ENCODE results near the gene CPNE5. TPM values are rescaled to one million over a fixed set of nuclear protein-coding genes. Genes with fewer than 3 reads are reported as not detected.

Gene CPNE5
- total RNA-seq, 1 donor from 2014 or later: 0.58 TPM

DNA sequence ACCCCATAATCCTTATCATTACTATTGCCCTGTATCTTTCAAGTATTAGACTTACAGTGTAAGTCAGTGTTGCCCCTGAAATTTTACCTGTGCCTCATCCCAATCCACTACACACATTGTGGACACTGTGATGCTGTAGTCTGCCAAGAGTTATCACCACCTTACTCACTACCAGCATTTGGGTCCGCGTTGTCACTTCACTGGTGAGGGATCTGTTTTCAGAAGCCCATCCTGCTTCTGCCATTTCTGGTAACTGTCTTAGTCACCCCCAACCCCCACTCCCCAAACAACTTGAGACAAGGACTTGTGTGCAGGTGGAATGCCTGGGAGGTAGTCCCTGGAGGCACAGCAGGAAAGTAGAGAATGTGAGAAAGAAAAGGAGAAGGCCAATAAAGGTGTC, 147.6 kb downstream of the CPNE5 start:
- TF ChIP-seq, protein P1, sequence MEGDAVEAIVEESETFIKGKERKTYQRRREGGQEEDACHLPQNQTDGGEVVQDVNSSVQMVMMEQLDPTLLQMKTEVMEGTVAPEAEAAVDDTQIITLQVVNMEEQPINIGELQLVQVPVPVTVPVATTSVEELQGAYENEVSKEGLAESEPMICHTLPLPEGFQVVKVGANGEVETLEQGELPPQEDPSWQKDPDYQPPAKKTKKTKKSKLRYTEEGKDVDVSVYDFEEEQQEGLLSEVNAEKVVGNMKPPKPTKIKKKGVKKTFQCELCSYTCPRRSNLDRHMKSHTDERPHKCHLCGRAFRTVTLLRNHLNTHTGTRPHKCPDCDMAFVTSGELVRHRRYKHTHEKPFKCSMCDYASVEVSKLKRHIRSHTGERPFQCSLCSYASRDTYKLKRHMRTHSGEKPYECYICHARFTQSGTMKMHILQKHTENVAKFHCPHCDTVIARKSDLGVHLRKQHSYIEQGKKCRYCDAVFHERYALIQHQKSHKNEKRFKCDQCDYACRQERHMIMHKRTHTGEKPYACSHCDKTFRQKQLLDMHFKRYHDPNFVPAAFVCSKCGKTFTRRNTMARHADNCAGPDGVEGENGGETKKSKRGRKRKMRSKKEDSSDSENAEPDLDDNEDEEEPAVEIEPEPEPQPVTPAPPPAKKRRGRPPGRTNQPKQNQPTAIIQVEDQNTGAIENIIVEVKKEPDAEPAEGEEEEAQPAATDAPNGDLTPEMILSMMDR (conservative IDR thresholded peaks at IDR 0.05; ENCODE audit: low read depth, low read length): no peak
- DNase-seq (ENCODE audit: low read depth): no peak
- no peak overlapping the region for H3K4me3 ChIP-seq (ENCODE audit: low read depth, low read length)

DNA sequence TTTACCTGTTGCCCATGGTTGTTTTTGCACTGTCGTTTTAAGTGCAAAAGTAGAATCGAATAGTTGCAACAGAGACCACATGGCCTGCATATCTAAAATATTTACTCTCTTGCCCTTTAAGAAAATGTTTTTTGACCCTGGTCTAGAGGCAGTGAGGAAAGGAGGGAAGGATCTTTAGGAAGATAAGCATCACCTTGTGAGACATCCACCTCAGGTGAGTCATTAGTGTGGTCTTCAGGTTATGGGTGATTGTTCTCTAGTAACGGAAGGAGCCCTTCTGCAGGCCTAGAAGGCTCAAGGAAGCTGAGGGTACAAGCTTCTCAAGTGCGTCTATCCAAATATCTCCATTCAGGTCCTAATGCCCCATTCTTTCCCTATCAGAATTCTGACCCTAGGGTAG, 148.2 kb downstream of the CPNE5 start:
- DNase-seq (ENCODE audit: low read depth): no peak
- TF ChIP-seq, protein P1 (conservative IDR thresholded peaks at IDR 0.05; ENCODE audit: low read depth, low read length): no peak

More for the DNA sequence above, 148.2 kb downstream of the CPNE5 start:
- no peak overlapping the region for H3K4me3 ChIP-seq (ENCODE audit: low read depth, low read length)

Other genes starting within 250 kb of the CPNE5 start
- 453 and 700 TPM in 2 replicates for gene SRSF3, start 245.1 kb downstream of the CPNE5 start, total RNA-seq
- gene CDKN1A, start 160.7 kb downstream of the CPNE5 start, total RNA-seq: 208 and 427 TPM in 2 replicates
- under 0.01 TPM in 1 of 2 replicates, not detected in the other for gene RAB44, start 141.6 kb downstream of the CPNE5 start, total RNA-seq
- 26.6 and 76.6 TPM in 2 replicates for gene PPIL1, start 35.4 kb upstream of the CPNE5 start, total RNA-seq
- 16.3 and 18.7 TPM in 2 replicates for gene C6orf89, start 46.5 kb upstream of the CPNE5 start, total RNA-seq
- not detected in 2 replicates for gene PI16, start 115.3 kb upstream of the CPNE5 start, total RNA-seq
- gene MTCH1, start 146.8 kb upstream of the CPNE5 start, total RNA-seq: 235 and 275 TPM in 2 replicates
- gene FGD2, start 166.2 kb upstream of the CPNE5 start, total RNA-seq: not detected in 2 replicates

Data from epithelial cell of proximal tubule (primary cell).